NT2/D1 (cell line): Measurements from ENCODE around the gene PADI4.

ENCODE experiments used
- YY1 ChIP-seq: IDR thresholded peaks from 2 replicates; pipeline ENCODE4 v1.6.1; 2011; ENCODE audit not compliant: insufficient read length, insufficient read depth
- ZNF274 ChIP-seq: IDR thresholded peaks from 2 replicates; pipeline ENCODE4 v1.6.1; 2011; ENCODE audit warnings: mild to moderate bottlenecking, low read depth, low read length

- TF ChIP-seq YY1 (no peak), ZNF274 (no peak)
Observed at GRCh38 chr1:17359808-17360207, 51.8 kb downstream of the PADI4 start.
